PC-9 (cell line): Measurements from ENCODE around the gene ADAP1. TPM values are rescaled to one million over a fixed set of nuclear protein-coding genes. Genes with fewer than 3 reads are reported as not detected.
A peak's percentile ranks its signal among the peaks of the same experiment; 100 is the strongest.

Experiments
- BruUV-seq: library from RNA; stranded (reverse); fragments of 400-500 nt; replicated peaks from 2 replicates; lab custom pipeline; 2021; lab: Mats Ljungman, UMichigan
- CTCF ChIA-PET: fragments of 300-600 bp; sonication (Branson Sonifier 250); formaldehyde crosslinking; loops from one replicate; lab custom pipeline; 2022; ENCODE audit warnings: antibody characterized with exemption; lab: Charles Lee
- POLR2A ChIA-PET: fragments of 300-600 bp; sonication (Branson Sonifier 250); formaldehyde crosslinking; loops from one replicate; lab custom pipeline; 2022; ENCODE audit warnings: antibody characterized with exemption; ENCODE audit not compliant: unreplicated experiment; lab: Charles Lee
- DNase-seq, 2 experiments: peaks; one replicate each; pipeline versions ENCODE4 v3.0.0 to v3.0.0-alpha.2; 2015 to 2022; ENCODE audit warnings: mixed read lengths in 1 of 2
- H2AFZ ChIP-seq: fragments of 200-600 bp; sonication (generic); 2 replicates; pipeline ENCODE4 v1.8.1; 2017; ENCODE audit warnings: antibody characterized with exemption
- H3F3A ChIP-seq: fragments of 200-600 bp; sonication (generic); 2 replicates; pipeline ENCODE4 v1.8.1; 2017; ENCODE audit warnings: antibody characterized with exemption, mild to moderate bottlenecking, low read depth; ENCODE audit not compliant: insufficient read depth
- H3K27ac ChIP-seq: fragments of 200-600 bp; sonication (generic); 2 replicates; pipeline ENCODE4 v1.6.1; 2016; ENCODE audit warnings: mixed run types
- H3K27me3 ChIP-seq: fragments of 200-600 bp; sonication (generic); 2 replicates; pipeline ENCODE4 v1.6.1; 2016; ENCODE audit warnings: low read depth, mixed run types; ENCODE audit not compliant: insufficient read depth
- H3K36me3 ChIP-seq: fragments of 200-600 bp; sonication (generic); 2 replicates; pipeline ENCODE4 v1.6.1; 2016; ENCODE audit warnings: low read depth, mixed run types
- H3K4me1 ChIP-seq: fragments of 200-600 bp; sonication (generic); replicated peaks from 2 replicates; pipeline ENCODE4 v1.6.1; 2016; ENCODE audit warnings: mixed run types; ENCODE audit not compliant: insufficient read depth
- H3K4me2 ChIP-seq: fragments of 200-600 bp; sonication (generic); 2 replicates; pipeline ENCODE4 v1.6.1; 2017; ENCODE audit warnings: mixed run types
- H3K4me3 ChIP-seq: fragments of 200-600 bp; sonication (generic); 2 replicates; pipeline ENCODE4 v1.6.1; 2016; ENCODE audit warnings: mixed run types
- H3K79me2 ChIP-seq: fragments of 200-600 bp; sonication (generic); 2 replicates; pipeline ENCODE4 v1.6.1; 2017; ENCODE audit warnings: low read depth, mixed run types
- H3K9me2 ChIP-seq: fragments of 200-600 bp; sonication (generic); 2 replicates; pipeline ENCODE4 v1.8.1; 2017; ENCODE audit warnings: mild to moderate bottlenecking; ENCODE audit not compliant: insufficient read depth
- H3K9me3 ChIP-seq: fragments of 200-600 bp; sonication (generic); 2 replicates; pipeline ENCODE4 v1.8.1; 2016; ENCODE audit warnings: low read depth; ENCODE audit not compliant: insufficient read depth
- H4K20me1 ChIP-seq: fragments of 200-600 bp; sonication (generic); 2 replicates; pipeline ENCODE4 v1.8.1; 2017; ENCODE audit not compliant: insufficient read depth
- EZH2 ChIP-seq: fragments of 200-600 bp; sonication (generic); IDR thresholded peaks from 2 replicates; pipeline ENCODE4 v1.8.0; 2017; ENCODE audit warnings: antibody characterized with exemption, low read depth
- intact Hi-C: fragments of 100-400 bp; cut with micrococcal nuclease; formaldehyde crosslinking; loops from one replicate; pipeline ENCODE4 v1.10.0; 2022; ENCODE audit not compliant: unreplicated experiment
- total RNA-seq: library from RNA; stranded (reverse); gene quantifications from 2 replicates; pipeline ENCODE4 v1.2.3, GENCODE V29; 2021
- TF ChIP-seq, protein P1 (sequence below): fragments of 200-600 bp; sonication (generic); conservative IDR thresholded peaks from 2 replicates; pipeline ENCODE4 v1.6.1; 2017; ENCODE audit warnings: mixed run types, antibody characterized with exemption, mild to moderate bottlenecking, moderate library complexity

The ADAP1 gene
- total RNA-seq, 1 experiment from 2014 or later, result 73.9 TPM

DNA sequence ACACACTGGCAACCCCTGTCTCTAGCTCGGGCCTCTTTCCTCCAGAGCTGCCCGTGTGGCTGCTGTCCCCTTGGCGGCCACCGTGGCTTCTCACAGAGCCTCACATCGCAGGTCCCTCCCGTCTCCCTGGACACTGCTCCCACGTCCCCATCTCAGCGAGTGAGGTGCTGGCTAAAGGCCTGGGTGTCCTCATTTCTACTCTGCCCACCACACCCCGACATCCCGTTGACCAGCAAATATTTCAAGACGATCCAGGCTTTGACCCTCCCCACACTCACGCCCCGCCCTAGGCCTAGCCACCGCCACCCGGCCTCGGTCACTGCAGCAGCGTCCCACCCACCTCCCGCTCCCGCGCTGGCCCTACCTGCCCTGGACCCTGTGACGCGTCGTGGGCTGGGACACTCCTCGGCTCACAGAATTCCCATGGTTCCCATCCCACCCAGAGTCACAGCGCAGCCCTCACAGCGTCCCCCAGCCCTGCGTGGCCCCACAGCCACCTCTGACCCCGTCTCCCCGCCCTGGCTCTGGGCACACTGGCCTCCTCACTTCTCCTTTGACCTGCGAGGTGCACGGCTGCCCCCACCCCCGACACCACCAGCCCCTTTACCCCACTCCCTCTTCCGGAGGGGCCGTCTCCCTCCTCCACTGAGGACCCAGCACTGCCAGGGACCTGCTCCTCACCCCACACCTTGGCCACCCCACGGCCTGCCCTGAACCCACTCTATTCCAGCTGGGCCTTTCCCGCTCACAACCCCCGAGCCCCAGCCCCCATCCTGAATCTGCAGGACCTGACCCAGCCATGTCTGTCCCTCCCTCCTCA, 6.9 kb downstream of the ADAP1 start:
- Histone ChIP-seq H3K4me2 (peak overlapping the region; percentile 74), H3K27me3 (no peaks in the 10 kb centered on the region), H4K20me1 (0 out of 2 replicates have a peak, but pooled peaks cover 2% of the 10 kb centered on the region), H3K4me1 (peaks cover 68% of the 10 kb centered on the region), H3K36me3 (no peaks in the 10 kb centered on the region), H3K9me2 (no peaks in the 10 kb centered on the region), H3K9me3 (no peaks in the 10 kb centered on the region), H3K4me3 (no peak overlapping the region; the same call in 1 of the 2 replicates), H2AFZ (no peak overlapping the region), H3F3A (peaks cover 45% of the 10 kb centered on the region), H3K79me2 (peaks cover 55% of the 10 kb centered on the region), H3K27ac (peak overlapping the region; percentile 95)
- peak in 1 of 2 experiments; percentile 89 for DNase-seq
- ChIA-PET POLR2A (no interaction called here), CTCF (interaction anchor here (0.7 kb wide), 2 partner anchors 118 to 157 kb away, joined by 6 read pairs; no protein-coding TSS in a partner anchor)
- intact Hi-C loops, result loop anchor here (1.0 kb wide), 1 partner anchor 24 kb away; no protein-coding TSS in a partner anchor
- TF ChIP-seq, protein P1, sequence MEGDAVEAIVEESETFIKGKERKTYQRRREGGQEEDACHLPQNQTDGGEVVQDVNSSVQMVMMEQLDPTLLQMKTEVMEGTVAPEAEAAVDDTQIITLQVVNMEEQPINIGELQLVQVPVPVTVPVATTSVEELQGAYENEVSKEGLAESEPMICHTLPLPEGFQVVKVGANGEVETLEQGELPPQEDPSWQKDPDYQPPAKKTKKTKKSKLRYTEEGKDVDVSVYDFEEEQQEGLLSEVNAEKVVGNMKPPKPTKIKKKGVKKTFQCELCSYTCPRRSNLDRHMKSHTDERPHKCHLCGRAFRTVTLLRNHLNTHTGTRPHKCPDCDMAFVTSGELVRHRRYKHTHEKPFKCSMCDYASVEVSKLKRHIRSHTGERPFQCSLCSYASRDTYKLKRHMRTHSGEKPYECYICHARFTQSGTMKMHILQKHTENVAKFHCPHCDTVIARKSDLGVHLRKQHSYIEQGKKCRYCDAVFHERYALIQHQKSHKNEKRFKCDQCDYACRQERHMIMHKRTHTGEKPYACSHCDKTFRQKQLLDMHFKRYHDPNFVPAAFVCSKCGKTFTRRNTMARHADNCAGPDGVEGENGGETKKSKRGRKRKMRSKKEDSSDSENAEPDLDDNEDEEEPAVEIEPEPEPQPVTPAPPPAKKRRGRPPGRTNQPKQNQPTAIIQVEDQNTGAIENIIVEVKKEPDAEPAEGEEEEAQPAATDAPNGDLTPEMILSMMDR, result no peak
- no peak for TF ChIP-seq EZH2
- BruUV-seq, result no TSS peak

DNA sequence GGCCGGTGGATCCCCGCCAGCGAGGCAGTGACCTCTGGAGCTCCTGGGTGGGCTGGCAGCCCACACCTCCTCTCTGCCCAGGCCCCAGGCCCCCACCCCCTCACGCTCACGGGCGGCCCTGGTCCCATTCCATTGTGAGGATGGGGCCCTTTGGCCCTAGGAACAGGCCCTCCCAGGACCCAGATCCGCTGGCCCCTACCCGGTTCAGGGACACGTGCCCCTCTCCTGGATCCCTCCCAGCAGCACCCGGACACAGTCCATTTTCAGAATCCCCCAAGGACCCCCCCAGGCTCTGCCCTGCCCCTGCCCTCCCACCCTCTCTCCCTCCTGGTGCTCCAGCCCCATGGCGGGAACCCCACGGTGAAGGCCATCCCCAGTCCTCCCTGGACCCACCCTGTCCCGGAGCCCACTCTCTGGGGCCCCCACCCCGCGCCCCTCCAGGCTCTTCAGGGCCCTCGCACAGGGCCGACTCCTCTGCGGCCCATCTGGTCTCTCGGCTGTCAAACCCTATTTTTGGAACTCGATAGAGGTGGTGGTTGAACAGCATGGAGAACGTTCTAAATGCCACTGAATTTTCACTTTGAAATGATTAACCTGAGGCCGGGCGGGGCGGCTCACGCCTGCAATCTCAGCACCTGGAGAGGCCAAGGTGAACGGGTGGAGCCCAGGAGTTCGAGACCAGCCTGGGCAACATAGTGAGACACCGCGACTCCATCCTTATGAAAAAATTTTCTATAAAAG, 8.1 kb downstream of the ADAP1 start:
- CTCF ChIA-PET, result interaction anchor here (0.6 kb wide), 1 partner anchor 573 kb away, joined by 3 read pairs; no protein-coding TSS in a partner anchor
- TF ChIP-seq, protein P1, result no peak
- TF ChIP-seq EZH2, result no peak
- Histone ChIP-seq H3K27ac (peak overlapping the region; percentile 94), H3K4me1 (peaks cover 64% of the 10 kb centered on the region), H4K20me1 (no peaks in the 10 kb centered on the region), H3K4me3 (peak overlapping the region; percentile 48; the same call in 1 of the 2 replicates), H3K9me2 (no peaks in the 10 kb centered on the region), H2AFZ (no peak overlapping the region), H3K79me2 (peaks cover 45% of the 10 kb centered on the region), H3K9me3 (0 out of 2 replicates have a peak, but pooled peaks cover 3% of the 10 kb centered on the region), H3F3A (peaks cover 53% of the 10 kb centered on the region), H3K4me2 (peak overlapping the region; percentile 74), H3K36me3 (no peaks in the 10 kb centered on the region), H3K27me3 (no peaks in the 10 kb centered on the region)
- POLR2A ChIA-PET, result interaction anchor here (0.6 kb wide), 1 partner anchor 680 kb away, joined by 4 read pairs; no protein-coding TSS in a partner anchor
- intact Hi-C loops, result no loop called here
- BruUV-seq, result TSS peak; percentile 46
- DNase-seq, result no peak
